Uterus (tissue), 4 donors: Measurements from ENCODE around the gene MYOG. TPM values are rescaled to one million over a fixed set of nuclear protein-coding genes. Genes with fewer than 3 reads are reported as not detected.

Experiments
- DNase-seq, 2 donors: peaks; one replicate each; pipeline ENCODE4 v3.0.0-alpha.2; 2019 to 2020
- H3K27ac ChIP-seq, 2 donors: fragments of 200-600 bp; sonication (generic); 1 replicate in 1 of 2; 2 replicates in 1 of 2; pipeline ENCODE4 v1.5.1; 2016 to 2018
- H3K27me3 ChIP-seq, 2 donors: fragments of 200-600 bp; sonication (generic); one replicate each; pipeline ENCODE4 v1.5.1; 2018 to 2019; ENCODE audit warnings: control low read depth in 1 of 2
- H3K36me3 ChIP-seq, 2 donors: fragments of 200-600 bp; sonication (generic); one replicate each; pipeline ENCODE4 v1.5.1; 2019; ENCODE audit warnings: control low read depth in 1 of 2
- H3K4me1 ChIP-seq, 2 donors: fragments of 200-600 bp; sonication (generic); one replicate each; pipeline ENCODE4 v1.5.1; 2018 to 2019; ENCODE audit warnings: control low read depth in 1 of 2
- H3K4me3 ChIP-seq, 2 donors: fragments of 200-600 bp; sonication (generic); 1 replicate in 1 of 2; 2 replicates in 1 of 2; pipeline ENCODE4 v1.5.1; 2018 to 2019; ENCODE audit warnings: mild to moderate bottlenecking in 1 of 2
- H3K9me3 ChIP-seq, 2 donors: fragments of 200-600 bp; sonication (generic); one replicate each; pipeline ENCODE4 v1.5.1; 2019; ENCODE audit warnings: control low read depth in 1 of 2
- POLR2A ChIP-seq, 2 donors: fragments of 450-650 bp; IDR thresholded peaks; one replicate each; pipeline ENCODE4 v1.6.1; 2016; ENCODE audit warnings: antibody characterized with exemption in 2 of 2, mild to moderate bottlenecking in 1 of 2, moderate library complexity in 1 of 2
- intact Hi-C: fragments of 100-400 bp; cut with DNase I; formaldehyde crosslinking; loops from one replicate; pipeline ENCODE4 v1.15.1; 2023; ENCODE audit warnings: low total_unique reads
- total RNA-seq, 4 donors: library from RNA; depleted of rRNA in 3 of 4; stranded (reverse); fragments of >200 nt in 3 of 4; gene quantifications; one replicate each; pipeline versions ENCODE4 v1.1.0 to v1.2.4, GENCODE V29; 2014 to 2023
- TF ChIP-seq, protein P1 (sequence below), 4 experiments: fragments of 200-600 bp in 2 of 4; fragments of 450-650 bp in 2 of 4; sonication (generic) in 2 of 4; IDR thresholded peaks; one replicate each; pipeline ENCODE4 v1.5.1; 2016 to 2019; ENCODE audit warnings: antibody characterized with exemption in 4 of 4, mild to moderate bottlenecking in 2 of 4, moderate library complexity in 1 of 4
- donor health status: DM: yes; HTN: yes; CAD: no.

Gene MYOG
- total RNA-seq, 4 donors from 2014 or later: not detected

DNA sequence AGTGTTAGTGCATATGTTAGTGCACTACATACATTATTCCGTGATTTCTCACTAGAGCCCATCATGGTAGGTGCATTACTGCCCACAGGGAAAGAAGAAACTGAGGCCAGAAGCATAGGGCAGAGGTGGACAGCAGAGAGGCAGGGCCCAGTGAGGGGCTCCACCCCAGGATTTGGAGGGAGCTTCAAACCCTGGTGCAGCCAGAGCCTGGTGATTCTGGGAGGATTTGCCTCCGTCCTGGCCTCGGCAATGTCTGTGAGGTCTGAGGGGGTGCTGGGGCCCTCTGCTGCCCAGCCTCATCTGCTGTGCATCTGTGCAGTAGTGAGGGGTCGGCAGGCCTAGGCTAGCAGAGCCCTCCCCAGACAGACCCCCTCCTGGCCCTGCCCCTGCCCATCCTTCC is 36.7 kb downstream of the MYOG start:
- Histone ChIP-seq H3K27me3 (no peaks in the 10 kb centered on the region), H3K36me3 (no peaks in the 10 kb centered on the region), H3K27ac (no peak overlapping the region), H3K4me1 (no peaks in the 10 kb centered on the region), H3K9me3 (no peaks in the 10 kb centered on the region), H3K4me3 (no peak overlapping the region)
- intact Hi-C loops: no loop called here
- DNase-seq: no peak
- TF ChIP-seq, protein P1, sequence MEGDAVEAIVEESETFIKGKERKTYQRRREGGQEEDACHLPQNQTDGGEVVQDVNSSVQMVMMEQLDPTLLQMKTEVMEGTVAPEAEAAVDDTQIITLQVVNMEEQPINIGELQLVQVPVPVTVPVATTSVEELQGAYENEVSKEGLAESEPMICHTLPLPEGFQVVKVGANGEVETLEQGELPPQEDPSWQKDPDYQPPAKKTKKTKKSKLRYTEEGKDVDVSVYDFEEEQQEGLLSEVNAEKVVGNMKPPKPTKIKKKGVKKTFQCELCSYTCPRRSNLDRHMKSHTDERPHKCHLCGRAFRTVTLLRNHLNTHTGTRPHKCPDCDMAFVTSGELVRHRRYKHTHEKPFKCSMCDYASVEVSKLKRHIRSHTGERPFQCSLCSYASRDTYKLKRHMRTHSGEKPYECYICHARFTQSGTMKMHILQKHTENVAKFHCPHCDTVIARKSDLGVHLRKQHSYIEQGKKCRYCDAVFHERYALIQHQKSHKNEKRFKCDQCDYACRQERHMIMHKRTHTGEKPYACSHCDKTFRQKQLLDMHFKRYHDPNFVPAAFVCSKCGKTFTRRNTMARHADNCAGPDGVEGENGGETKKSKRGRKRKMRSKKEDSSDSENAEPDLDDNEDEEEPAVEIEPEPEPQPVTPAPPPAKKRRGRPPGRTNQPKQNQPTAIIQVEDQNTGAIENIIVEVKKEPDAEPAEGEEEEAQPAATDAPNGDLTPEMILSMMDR (IDR thresholded peaks at IDR 0.05): no peak
- no peak for TF ChIP-seq POLR2A (IDR thresholded peaks at IDR 0.05)

DNA sequence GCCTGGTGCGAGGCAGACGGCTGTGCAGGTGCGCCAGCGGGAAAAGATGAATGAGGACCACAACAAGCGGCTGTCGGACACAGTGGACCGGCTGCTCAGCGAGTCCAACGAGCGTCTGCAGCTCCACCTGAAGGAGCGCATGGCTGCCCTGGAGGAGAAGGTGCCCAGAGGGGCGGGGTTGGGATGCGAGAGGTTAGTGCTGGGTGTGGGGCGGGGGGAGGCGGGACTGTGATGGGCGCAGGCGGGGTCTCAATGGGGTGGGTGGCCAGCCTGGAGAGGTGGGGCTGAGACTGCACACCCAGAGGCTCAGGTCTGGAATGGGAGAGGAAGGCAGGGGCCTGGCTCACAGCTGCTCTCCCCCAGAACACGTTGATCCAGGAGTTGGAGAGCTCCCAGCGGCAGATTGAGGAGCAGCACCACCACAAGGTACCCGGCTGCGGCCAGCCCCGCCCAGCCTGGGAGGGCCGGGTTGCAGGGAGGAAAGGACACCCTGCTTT is 37.2 kb downstream of the MYOG start:
- Histone ChIP-seq H3K36me3 (no peaks in the 10 kb centered on the region), H3K9me3 (no peaks in the 10 kb centered on the region), H3K27me3 (no peaks in the 10 kb centered on the region), H3K4me3 (no peak overlapping the region), H3K4me1 (no peaks in the 10 kb centered on the region), H3K27ac (no peak overlapping the region)
- no peak for DNase-seq
- intact Hi-C loops: no loop called here
- TF ChIP-seq POLR2A (IDR thresholded peaks at IDR 0.05): no peak
- TF ChIP-seq, protein P1 (IDR thresholded peaks at IDR 0.05): no peak

DNA sequence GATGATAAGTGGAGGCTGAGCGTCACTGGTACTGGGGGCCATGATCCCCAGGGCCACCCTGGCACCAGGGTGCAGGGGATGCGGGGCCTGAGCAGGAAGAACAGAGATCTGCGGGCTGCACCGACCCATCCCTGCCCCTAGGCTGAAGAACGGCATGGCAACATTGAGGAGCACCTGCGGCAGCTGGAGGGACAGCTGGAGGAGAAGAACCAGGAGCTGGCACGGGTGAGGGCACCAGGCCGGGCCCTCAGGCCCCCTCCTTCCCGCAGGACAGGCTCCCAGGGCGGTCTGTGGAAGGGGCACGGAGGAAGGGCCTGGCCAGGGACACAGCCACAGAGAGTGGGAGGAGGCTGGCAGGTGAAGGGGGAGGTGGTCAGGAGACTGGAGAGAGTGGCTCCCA is 37.7 kb downstream of the MYOG start:
- TF ChIP-seq, protein P1 (IDR thresholded peaks at IDR 0.05): no peak
- TF ChIP-seq POLR2A (IDR thresholded peaks at IDR 0.05): no peak
- no peaks in the 10 kb centered on the region for H3K9me3 ChIP-seq
- intact Hi-C loops: no loop called here
- no peak overlapping the region for H3K4me3 ChIP-seq
- H3K27me3 ChIP-seq: no peaks in the 10 kb centered on the region
- no peak for DNase-seq
- H3K36me3 ChIP-seq: no peaks in the 10 kb centered on the region
- no peaks in the 10 kb centered on the region for H3K4me1 ChIP-seq
- H3K27ac ChIP-seq: no peak overlapping the region

DNA sequence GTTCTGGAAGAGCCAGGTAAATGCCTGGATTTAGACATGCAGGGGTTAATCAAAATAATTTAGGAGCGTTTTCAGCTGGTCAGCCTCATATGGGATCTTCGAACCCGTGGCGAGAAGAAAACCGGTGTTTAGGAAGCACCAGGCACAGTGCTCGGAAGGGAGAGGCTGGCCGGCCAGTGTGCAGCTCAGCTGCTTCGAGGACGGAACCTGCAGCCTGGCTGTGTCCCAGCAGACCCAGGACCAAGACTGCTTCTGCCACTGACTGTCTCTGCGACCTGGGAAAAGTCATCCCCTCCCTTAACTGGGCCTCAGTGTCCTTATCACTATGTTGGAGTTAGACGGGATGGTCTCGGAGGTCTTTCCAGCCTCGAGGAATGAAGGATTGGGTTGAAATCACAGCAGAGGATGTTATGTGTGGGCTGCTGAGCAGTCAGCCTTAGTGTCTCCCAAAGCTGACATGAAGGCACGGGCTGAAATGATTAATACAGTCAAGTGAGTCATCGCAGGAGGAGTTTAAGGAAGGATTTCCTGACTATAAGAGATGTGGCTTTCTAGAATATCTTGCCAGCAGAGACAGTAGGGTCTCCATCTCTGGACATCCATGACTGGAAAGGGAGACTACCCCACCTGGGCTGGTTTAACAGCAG is 38.7 kb downstream of the MYOG start:
- H3K36me3 ChIP-seq: no peaks in the 10 kb centered on the region
- no peak for TF ChIP-seq POLR2A (IDR thresholded peaks at IDR 0.05)
- TF ChIP-seq, protein P1 (IDR thresholded peaks at IDR 0.05): no peak
- no peaks in the 10 kb centered on the region for H3K9me3 ChIP-seq
- no peaks in the 10 kb centered on the region for H3K4me1 ChIP-seq
- peak in 1 of 2 donors; percentile 60 for DNase-seq
- no peak overlapping the region for H3K4me3 ChIP-seq
- peak overlapping the region; percentile 65 to 67 for H3K27ac ChIP-seq
- no peaks in the 10 kb centered on the region for H3K27me3 ChIP-seq
- intact Hi-C loops: no loop called here

DNA sequence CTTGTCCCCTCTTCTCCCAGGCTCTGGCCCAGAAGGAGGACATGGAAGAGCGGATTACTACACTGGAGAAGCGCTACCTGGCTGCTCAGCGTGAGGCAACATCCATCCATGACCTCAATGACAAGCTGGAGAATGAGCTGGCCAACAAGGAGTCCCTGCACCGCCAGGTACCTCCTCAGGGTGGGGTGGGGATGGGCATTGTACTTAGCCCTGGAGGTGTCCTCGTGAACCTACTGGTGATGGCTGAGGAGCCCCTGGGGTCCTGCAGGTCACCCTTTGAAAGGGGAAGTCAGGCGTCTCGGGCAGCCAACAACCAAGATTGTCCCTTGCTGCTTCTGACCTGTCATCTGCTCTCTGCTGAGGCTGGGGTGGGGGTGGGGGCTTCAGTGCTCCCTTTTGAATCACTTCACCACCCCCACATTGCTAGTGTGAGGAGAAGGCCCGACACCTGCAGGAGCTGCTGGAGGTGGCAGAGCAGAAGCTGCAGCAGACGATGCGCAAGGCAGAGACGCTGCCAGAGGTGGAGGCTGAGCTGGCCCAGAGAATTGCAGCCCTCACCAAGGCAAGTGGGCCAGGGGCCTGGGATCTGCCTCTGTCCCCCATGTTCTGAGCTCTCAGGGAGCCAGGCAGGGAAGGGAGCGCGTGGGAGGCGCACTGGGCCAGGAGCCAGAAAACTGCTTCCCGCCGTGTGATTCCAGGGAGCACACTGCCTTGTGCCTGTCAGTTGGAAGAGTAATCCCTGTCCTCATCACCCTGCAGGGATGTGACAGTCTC is 39.8 kb downstream of the MYOG start:
- H3K27ac ChIP-seq: no peak overlapping the region

More for the DNA sequence above, 39.8 kb downstream of the MYOG start:
- DNase-seq: peak; percentile 45 to 68
- Histone ChIP-seq H3K27me3 (no peaks in the 10 kb centered on the region), H3K4me1 (no peaks in the 10 kb centered on the region), H3K36me3 (no peaks in the 10 kb centered on the region), H3K4me3 (no peak overlapping the region), H3K9me3 (no peaks in the 10 kb centered on the region)
- intact Hi-C loops: no loop called here
- TF ChIP-seq POLR2A (IDR thresholded peaks at IDR 0.05): no peak
- TF ChIP-seq, protein P1 (IDR thresholded peaks at IDR 0.05): no peak
